ENCODE measurements around the gene CCDC33. TPM values are rescaled to one million over a fixed set of nuclear protein-coding genes. Genes with fewer than 3 reads are reported as not detected.

CCDC33 gene
- total RNA-seq, 4 donors from 2014 or later = 0.40 TPM; not detected in 3

DNA sequence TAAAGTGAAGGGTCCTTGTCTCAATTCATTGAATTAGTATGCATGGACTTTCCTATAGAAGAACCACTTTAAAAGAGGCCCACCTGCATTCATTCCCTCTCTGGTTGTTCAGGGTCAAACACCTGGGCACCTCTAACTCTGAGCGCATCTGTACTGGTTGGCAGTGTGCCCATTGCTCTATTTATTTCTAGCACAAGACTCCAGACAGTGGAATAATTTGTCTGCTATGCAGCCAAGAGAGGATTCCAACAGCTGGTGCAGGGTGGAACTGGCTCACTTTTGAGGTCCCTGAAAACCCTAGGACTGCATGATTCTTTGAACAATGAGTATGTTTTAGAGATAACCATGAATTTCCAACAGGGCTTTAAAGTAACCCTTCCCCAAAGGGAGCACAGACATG lies 57.9 kb downstream of the CCDC33 start:
- H3K27ac ChIP-seq = no peak overlapping the region
- H3K36me3 ChIP-seq = no peaks in the 10 kb centered on the region
- H3K27me3 ChIP-seq = no peaks in the 10 kb centered on the region
- H3K9me3 ChIP-seq = no peaks in the 10 kb centered on the region
- TF ChIP-seq POLR2A (IDR thresholded peaks at IDR 0.05) = no peak
- TF ChIP-seq, protein P1, sequence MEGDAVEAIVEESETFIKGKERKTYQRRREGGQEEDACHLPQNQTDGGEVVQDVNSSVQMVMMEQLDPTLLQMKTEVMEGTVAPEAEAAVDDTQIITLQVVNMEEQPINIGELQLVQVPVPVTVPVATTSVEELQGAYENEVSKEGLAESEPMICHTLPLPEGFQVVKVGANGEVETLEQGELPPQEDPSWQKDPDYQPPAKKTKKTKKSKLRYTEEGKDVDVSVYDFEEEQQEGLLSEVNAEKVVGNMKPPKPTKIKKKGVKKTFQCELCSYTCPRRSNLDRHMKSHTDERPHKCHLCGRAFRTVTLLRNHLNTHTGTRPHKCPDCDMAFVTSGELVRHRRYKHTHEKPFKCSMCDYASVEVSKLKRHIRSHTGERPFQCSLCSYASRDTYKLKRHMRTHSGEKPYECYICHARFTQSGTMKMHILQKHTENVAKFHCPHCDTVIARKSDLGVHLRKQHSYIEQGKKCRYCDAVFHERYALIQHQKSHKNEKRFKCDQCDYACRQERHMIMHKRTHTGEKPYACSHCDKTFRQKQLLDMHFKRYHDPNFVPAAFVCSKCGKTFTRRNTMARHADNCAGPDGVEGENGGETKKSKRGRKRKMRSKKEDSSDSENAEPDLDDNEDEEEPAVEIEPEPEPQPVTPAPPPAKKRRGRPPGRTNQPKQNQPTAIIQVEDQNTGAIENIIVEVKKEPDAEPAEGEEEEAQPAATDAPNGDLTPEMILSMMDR (IDR thresholded peaks at IDR 0.05) = no peak
- DNase-seq = no peak
- no peaks in the 10 kb centered on the region for H3K4me1 ChIP-seq
- no peak overlapping the region for H3K4me3 ChIP-seq

DNA sequence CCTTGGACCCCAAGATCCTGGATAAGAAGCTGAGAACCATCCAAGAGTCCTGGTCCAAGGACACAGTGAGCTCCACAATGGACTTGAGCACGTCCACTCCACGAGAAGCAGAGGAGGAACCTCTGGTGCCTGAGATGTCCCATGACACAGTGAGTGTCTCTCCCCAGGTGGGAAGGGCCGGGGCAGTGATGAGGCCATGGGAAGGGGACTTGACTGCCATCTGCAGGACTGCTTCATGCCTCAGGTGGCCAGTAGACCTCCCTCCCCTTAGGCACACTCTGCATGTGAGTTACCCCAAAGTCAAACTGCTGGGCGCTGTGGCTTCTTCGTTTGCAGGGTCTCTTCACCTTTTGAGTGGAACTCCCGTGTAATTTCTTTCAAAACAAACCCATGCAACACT lies 59.7 kb downstream of the CCDC33 start:
- no peak for DNase-seq
- Histone ChIP-seq H3K4me3 (no peak overlapping the region), H3K27ac (no peak overlapping the region), H3K27me3 (no peaks in the 10 kb centered on the region), H3K9me3 (no peaks in the 10 kb centered on the region), H3K4me1 (no peaks in the 10 kb centered on the region), H3K36me3 (no peaks in the 10 kb centered on the region)
- TF ChIP-seq, protein P1 (IDR thresholded peaks at IDR 0.05) = no peak
- TF ChIP-seq POLR2A (IDR thresholded peaks at IDR 0.05) = no peak

DNA sequence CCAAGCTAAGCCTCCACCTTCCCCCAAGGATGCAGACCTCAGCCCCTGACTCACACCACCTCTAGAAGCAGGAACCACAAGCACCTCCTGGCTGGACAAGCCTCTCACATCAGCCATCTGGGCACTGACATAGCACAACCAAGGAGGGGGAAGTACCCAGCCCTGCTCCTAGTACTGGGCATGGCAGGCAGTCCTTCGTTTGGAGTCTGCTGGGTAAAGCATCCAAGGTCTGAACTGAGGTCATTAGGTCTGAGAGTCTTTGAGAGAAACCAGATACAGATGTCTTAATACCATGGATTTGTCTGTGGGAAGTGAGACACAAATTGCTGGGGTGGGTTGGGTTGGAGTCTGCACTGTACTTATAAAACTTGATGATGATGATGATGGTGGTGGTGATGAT lies 61.8 kb downstream of the CCDC33 start:
- H3K4me1 ChIP-seq = no peaks in the 10 kb centered on the region
- H3K4me3 ChIP-seq = no peak overlapping the region
- H3K9me3 ChIP-seq = no peaks in the 10 kb centered on the region
- TF ChIP-seq POLR2A (IDR thresholded peaks at IDR 0.05) = no peak
- TF ChIP-seq, protein P1 (IDR thresholded peaks at IDR 0.05) = no peak
- H3K36me3 ChIP-seq = no peaks in the 10 kb centered on the region
- no peaks in the 10 kb centered on the region for H3K27me3 ChIP-seq
- H3K27ac ChIP-seq = no peak overlapping the region
- DNase-seq = no peak

DNA sequence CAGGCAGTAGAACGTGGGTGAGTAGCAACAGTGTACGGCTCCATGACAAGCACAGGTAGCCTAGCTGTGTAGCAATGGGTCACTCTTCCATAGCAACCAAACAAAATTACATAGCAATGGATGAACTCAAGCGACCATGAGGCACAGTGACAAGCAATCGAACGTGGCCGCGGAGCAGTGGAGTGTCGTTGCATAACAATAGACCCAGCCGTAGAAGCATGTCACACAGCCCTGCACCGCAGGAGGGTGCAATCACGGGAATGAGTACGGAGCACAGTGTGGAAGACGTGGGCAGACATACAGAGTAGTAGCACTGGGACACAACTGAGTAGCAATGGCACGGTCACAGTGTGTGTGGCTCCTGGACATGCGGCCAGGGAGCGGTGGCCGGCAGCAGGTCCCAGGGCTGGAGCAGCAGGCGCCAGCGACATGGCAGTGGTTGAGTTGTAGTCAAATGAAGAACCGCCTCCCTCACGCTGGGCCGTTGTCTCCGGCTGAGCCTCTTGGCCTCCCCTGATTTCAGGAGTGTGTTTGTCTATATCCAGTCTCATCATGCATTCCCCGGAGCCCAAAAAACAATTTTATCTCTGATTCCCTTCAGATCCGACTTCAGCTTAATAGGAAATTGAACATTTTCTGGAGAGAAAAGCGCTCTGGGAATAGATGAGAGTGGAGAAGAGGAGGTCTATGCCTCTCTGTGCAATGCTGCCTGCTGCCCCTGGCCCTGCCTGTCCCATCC lies 64.1 kb downstream of the CCDC33 start:
- Histone ChIP-seq H3K27ac (no peak overlapping the region), H3K4me1 (no peaks in the 10 kb centered on the region), H3K4me3 (no peak overlapping the region), H3K27me3 (no peaks in the 10 kb centered on the region), H3K9me3 (no peaks in the 10 kb centered on the region), H3K36me3 (no peaks in the 10 kb centered on the region)
- TF ChIP-seq, protein P1 (IDR thresholded peaks at IDR 0.05) = no peak
- no peak for TF ChIP-seq POLR2A (IDR thresholded peaks at IDR 0.05)
- DNase-seq = no peak

DNA sequence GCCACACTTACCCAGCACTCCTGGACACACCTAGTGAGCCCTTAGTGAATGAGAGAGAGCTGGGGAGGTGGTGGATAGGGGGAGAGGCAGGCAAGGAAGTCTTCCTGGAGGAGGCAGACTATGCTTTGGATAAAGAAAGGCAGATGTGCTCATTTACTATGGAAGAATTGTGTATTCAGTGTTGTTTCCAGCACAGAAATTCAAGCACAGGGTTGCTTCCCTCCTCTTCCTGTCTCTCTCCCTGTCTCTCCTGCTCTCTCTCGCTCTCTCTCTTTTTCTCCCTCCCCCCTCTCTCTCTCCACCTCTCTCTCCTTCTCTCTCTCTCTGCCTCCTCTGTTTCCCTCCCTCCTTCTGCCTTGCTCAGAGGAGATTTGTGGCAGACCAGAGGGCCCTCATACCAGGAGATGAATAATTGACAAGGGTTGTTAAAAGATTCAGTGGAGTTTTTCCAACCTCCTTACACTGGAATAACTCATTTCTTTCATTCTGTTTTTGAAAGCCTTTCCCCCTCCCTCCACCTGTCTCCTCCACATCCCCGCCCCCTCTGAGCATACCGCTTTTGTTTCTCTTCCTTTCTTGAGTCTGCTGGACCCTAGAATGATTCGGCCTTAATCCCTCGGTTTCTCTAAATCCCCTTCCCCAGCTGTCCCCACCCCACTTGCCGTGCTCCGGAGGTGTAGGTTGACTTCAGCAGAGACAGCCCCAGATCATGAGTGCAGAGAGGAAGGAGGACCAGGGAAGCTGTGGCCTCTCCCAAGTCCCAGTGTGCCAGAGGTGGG lies 65.6 kb downstream of the CCDC33 start:
- TF ChIP-seq, protein P1 (IDR thresholded peaks at IDR 0.05) = no peak
- no peak for TF ChIP-seq POLR2A (IDR thresholded peaks at IDR 0.05)
- Histone ChIP-seq H3K27ac (no peak overlapping the region), H3K9me3 (no peaks in the 10 kb centered on the region), H3K36me3 (no peaks in the 10 kb centered on the region), H3K4me3 (no peak overlapping the region), H3K4me1 (no peaks in the 10 kb centered on the region), H3K27me3 (no peaks in the 10 kb centered on the region)
- DNase-seq = no peak
